ENCODE results near the gene MRPS6.

The MRPS6 gene

DNA sequence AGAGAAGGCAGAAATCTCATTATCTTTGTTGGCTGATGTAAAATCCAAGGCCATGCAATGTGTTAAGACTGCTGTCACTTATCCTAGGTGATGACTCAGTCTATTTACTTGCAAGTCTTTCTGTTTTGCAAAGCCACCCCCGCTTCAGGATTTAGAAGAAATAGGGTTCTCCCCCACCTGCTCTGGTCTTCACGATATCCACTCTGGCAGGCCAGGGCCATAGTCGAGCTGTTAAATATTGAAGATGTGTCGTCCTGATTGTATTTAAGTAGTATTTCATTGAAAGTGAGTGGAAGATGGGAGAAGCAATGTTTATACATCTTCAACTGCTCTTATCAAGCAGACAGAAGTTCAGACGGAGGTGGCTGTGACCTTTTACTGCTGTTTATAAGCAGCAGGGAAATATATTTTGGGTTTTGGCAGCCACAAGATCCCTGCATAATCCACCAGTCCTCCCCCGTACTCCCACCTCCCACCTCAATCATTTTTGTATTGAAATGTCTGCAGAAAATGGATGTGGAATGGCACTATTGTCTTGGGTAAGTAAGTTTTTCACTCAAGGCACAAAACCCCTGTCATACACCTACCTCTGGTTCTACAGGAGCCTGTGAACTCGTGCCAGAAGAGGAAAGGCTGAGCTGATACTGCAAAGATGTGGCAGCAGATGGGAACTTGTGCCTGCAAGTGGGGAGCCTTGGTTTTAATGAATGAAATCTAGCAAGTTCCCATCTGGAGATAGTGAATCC lies 117.4 kb downstream of the MRPS6 start:
- no peak for DNase-seq (ENCODE audit: low read depth, low spot score)
- H3K4me3 ChIP-seq (ENCODE audit: low read depth, low read length), result no peak overlapping the region
- in situ Hi-C loops (cut with HindIII; ENCODE audit: low sequenced_read_pairs), result no loop called here
- TF ChIP-seq, protein P1, sequence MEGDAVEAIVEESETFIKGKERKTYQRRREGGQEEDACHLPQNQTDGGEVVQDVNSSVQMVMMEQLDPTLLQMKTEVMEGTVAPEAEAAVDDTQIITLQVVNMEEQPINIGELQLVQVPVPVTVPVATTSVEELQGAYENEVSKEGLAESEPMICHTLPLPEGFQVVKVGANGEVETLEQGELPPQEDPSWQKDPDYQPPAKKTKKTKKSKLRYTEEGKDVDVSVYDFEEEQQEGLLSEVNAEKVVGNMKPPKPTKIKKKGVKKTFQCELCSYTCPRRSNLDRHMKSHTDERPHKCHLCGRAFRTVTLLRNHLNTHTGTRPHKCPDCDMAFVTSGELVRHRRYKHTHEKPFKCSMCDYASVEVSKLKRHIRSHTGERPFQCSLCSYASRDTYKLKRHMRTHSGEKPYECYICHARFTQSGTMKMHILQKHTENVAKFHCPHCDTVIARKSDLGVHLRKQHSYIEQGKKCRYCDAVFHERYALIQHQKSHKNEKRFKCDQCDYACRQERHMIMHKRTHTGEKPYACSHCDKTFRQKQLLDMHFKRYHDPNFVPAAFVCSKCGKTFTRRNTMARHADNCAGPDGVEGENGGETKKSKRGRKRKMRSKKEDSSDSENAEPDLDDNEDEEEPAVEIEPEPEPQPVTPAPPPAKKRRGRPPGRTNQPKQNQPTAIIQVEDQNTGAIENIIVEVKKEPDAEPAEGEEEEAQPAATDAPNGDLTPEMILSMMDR (IDR thresholded peaks at IDR 0.05; ENCODE audit: low read depth, low read length), result no peak

DNA sequence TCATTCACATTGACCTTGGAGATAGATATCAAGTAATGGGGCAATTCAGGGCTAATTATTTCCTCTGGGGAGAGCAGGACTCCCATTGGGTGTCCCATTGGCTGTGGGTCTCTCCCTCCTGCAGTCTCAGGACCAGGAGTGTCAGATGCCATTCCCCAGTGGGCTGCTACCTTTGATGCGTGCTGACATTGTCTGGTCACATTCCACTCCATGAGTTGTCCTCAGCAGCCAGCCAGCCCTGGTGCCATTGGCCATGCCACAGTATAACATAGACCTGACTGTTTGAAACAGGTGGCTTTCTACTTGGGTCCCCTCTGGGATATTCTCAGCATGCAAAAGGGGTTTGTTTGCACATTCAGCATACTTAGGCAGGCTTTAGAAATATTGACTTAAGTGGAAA lies 118.5 kb downstream of the MRPS6 start:
- no peak for DNase-seq (ENCODE audit: low read depth, low spot score)
- TF ChIP-seq, protein P1 (IDR thresholded peaks at IDR 0.05; ENCODE audit: low read depth, low read length), result no peak
- in situ Hi-C loops (cut with HindIII; ENCODE audit: low sequenced_read_pairs), result no loop called here

More for the DNA sequence above, 118.5 kb downstream of the MRPS6 start:
- H3K4me3 ChIP-seq (ENCODE audit: low read depth, low read length), result no peak overlapping the region
